GM21390 (cell line): Measurements from ENCODE around the gene RALGAPB.
"Not testable (repeated sequence)": the region's sequence is repeated elsewhere in the genome, so short reads cannot be mapped to it uniquely, and the experiment has no call there.

Experiments
- ATAC-seq: cut with Tn5 transposase; IDR thresholded peaks from one replicate; pipeline ENCODE4 v1.9.1; 2021; ENCODE audit not compliant: unreplicated experiment

The RALGAPB gene

DNA sequence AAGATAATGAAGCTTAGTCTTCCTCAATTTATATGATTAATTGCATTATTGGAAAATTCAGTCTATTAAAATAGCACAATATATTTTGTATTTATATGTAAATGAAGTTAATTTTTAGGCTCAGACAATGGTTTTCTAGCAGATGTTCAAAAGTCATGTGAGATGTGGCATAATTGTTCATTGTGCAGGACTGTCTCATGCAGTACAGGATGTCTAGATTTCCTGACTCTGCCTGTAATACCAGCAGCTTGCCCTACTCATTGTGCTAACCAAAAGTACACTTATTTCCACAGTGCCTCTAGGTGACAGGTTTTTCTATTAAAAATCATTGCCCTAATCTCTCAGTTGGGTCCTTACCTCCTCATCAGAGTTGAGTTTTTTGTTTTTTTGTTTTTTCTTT, 12.4 kb downstream of the RALGAPB start:
- ATAC-seq, result no peak

DNA sequence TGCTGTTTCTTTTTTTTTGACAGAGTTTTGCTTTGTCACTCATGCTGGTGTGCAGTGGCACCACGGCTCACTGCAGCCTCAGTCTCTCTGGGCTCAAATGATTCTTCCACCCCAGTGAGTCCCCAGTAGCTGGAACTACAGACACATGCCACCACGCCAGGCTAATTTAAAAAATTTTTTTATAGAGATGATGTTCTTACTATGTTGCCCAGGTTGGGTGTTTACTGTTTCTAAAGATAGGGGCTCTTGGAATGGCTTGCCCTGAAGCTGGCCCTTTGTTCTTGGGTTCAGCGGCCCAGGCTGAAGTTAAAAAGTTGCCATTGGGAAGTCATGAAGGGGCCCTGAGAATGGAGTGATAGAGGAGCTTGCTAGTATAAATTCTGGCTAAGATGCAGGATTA, 16.5 kb downstream of the RALGAPB start:
- ATAC-seq, result no peak

DNA sequence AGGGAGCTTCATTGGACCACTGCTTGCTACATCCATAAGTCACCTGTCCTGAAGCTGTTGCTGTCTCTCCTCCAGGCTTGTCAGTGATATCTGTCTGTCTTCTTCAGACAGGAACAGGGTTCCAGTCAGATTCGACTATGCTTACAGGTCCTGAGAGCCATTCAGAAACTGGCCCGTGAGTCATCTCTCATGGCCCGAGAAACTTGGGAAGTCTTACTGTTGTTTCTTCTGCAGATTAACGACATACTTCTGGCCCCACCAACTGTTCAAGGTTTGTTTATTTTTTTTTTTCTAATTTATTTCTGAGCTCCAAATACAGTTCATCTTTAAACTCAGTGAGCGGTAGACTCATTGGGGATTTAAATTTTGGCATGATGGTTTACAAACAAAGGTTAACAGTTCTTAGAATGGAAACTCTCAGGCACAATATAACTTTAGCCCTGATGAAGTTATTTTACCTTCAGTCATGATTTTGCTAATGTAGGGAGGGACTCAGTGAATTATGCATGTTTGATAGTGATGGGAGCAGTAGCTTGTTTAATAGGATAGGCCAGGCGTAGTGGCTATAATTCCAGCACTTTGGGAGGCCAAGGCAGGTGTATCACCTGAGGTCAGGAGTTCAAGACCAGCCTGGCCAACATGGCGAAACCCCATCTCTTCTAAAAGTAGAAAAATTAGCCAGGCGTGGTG, 24.7 kb downstream of the RALGAPB start:
- no peak for ATAC-seq

DNA sequence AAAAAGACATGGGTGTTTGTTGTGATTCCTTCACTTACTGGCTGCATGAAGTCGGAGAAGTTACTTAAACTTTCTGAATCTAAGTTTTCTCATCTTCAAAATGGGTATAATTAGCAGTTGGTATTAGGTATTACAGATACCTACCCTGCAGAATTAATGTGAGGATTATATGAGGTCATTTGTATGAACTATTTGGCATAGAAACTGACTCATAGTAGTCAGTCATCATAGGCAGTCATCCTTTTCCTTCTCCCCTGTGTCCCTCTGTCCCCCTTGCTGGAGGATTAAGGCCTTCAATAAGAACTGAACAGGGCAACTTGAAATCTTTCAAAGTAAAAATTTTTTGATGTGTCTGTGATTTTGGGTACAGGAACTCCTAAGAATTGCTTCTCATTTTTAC, 26.3 kb downstream of the RALGAPB start:
- no peak for ATAC-seq

DNA sequence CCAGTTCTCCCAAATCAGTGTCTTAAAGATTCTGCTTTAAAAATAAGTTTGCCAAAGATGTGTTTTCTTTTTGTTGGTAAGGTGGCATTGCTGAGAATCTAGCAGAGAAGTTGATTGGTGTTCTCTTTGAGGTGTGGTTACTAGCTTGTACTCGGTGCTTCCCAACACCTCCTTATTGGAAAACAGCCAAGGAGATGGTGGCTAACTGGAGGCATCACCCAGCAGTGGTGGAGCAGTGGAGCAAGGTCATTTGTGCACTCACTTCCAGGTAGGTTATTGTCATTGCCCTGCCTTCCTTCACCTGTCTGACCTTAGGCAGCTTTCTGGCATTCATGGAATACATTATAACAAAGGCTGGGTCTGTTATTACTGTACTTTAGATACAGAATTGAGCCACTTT, 26.7 kb downstream of the RALGAPB start:
- no peak for ATAC-seq

DNA sequence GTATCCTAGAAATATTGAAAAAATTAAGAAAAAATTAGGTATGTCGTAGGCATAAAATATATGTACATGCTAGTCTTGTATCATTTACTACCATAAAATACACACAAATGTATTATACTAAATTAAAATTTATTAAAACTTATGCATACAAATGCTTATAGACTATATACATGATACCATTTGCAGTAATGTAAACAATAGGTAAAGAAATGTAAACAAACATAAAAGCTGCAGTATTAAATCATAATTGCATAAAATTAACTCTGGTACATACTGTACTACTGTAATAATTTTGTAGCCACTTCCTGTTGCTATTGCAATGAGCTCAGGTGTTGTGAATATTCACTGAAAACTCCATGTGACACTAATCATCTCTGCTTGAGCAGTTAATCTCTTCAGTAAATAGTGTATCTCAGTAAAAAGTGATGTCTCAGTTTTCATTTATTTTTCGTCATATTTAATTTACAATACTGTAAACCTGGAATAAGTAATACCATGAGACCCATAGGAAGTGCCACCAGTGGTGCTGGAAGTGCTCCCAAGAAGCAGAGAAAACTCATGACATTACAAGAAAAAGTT, 29.3 kb downstream of the RALGAPB start:
- no peak for ATAC-seq

DNA sequence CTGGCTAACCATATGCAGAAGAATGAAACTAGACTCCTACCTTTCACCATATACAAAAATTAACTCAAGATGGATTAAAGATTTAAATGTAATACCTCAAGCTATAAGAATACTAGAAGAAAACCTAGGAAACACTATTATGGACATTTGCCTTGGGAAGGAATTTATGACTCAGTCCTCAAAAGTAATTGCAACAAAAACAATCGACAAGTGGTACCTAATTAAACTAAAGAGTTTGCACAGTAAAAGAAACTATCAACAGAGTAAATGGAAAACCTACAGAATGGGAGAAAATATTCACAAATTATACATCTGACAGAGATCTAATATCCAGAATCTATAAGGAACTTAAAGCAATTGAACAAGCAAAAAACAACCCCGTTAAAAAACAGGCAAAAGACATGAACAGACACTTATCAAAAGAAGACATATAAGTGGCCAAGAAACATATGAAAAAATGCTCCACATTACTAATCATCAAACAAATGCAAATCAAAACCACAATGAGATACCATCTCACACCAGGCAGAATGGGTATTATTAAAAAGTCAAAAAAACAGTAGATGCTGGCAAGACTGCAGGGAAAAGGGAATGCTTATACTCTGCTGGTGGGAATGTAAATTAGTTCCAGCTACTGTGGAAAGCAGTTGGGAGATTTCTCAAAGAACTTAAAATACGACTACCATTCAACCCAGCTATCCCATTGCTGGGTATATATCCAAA, 31.9 kb downstream of the RALGAPB start:
- ATAC-seq, result no peak

DNA sequence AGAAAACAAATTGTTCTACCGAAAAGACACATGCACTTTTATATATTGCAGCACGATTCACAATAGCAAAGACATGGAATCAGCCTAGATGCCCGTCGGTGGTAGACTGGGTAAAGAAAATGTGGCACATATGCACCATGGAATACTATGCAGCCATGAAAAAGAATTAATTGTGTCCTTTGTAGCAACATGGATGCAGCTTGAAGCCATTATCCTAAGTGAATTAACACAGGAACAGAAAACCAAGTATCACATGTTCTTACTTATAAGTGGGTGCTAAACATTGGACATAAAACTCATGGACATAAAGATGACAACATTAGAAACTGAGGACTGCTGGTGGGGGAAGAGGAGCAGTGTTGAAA, 32.4 kb downstream of the RALGAPB start:
- no peak for ATAC-seq

DNA sequence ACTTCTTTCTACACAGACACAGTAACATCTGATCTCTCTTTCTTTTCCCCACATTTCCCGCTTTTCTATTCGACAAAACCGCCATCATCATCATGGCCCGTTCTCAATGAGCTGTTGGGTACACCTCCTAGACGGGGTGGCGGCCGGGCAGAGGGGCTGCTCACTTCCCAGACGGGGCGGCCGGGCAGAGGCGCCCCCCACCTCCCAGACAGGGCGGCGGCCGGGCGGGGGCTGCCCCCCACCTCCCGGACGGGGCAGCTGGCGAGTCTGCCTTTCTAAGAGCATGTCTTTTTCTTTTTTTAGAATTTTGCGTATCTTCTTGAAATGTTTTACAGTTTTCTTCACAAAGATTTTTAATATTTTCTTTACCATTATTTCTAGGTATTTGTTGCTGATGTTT, 39.1 kb downstream of the RALGAPB start:
- ATAC-seq, result not testable (repeated sequence)

DNA sequence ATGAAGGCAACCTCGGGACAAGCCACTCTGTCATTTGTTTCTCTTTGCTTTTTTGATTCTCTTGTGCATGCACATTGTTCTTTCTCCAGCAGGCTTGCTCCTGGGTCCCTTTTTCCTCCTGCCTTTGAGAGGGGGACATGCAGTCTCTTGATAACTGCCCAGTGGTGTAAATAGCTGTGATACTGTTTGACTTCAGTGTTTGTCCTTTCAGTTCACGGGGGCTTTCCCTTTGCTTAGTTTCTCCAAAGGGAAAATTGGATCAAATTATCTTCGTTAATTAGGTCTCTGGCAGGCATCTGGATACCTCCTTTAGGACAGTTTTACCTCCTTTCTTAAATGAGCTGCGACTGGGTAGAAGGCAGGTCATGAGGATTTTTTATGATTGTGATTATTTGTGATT, 41.5 kb downstream of the RALGAPB start:
- no peak for ATAC-seq

DNA sequence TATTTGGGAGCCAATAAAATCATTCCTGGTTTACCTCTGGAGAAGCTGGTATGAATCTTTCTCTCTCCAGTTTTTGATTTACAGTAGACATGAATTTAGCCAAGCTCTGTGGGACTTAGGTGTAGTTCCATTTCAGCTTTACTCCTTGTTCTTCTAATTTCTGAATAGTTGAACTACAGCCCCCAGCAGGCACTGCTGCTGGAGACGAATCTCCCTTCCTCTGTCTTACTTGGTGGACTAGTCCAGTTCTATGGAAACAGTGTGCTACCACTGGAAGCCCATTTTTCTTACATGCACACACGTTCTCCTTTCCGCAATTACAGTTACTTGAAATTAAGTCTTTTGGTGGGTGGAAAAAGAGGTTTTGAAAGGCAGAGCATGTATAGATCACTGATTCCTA, 42.3 kb downstream of the RALGAPB start:
- ATAC-seq, result no peak

DNA sequence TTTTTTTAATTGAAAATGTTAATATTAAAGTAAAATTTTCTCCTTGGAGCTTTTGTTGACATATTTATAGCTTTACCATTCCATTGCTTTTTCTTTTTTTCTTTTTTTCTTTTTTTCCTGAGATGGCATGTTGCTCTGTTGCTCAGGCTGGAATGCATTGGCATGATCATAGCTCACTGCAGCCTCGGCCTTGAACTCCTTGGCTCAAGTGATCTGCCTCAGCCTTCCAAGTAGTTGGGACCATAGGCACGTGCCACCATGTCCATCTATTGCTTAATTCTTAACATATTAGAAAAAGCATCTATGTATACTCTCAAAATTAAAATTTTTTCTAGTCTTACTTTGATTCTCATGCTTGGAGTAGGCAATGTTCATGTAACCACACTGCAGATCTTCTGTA, 43.0 kb downstream of the RALGAPB start:
- no peak for ATAC-seq

DNA sequence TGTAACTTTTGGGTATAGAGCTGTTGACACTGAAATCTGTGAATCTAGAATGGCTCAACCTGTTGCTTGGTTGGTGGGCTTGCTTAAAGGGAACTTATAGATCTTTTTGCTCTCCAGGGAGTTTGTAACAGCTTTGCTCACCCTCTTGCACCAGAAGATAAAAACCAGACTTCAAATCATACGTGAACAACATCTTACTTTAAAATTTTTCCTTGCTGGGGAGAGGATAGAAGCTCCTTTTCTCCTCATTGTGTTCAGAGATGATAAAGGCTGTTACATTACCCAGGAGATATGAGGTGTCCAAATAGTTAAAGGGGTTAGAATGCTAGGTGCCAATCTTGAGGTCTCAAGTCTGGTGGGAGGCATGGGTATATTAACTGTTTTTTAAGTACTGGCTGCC, 46.8 kb downstream of the RALGAPB start:
- ATAC-seq, result no peak

DNA sequence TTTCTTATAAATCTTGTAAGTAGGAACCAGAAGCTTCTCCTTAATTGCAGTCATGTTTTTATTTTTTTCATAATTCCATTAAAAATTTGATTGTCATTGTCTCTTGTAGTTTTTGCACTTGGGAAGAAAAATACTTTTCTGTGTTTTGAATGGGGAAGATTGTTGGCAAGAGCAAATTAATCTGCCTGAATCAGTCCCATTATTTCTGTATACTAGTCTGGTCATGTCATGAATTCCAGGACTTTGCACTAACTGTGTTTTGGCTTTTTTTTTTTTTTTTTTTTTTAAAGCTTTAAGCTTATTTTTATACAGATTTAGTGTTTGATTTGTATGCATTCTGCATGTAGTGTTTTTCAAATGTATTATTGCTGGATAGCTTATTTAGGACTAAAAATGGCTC, 47.6 kb downstream of the RALGAPB start:
- no peak for ATAC-seq

DNA sequence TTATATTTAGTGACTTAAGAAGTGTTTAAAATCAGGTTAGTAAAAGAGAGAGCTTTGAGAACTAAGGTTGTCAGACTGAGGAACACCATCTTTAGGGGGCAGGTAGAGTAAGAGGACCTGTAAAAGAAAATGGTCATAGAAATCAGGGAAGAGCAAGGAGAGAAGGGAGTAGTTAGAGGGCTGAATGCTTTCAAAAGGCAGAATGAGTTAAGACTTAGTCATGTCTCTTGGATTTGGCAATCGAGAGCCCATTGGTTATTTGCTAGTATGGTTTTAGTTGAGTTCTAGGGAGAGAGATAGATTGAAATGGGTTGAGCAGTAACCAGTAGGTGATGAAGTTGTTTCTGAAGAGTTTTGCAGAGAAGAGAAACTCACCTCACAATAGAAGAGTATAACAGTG, 51.1 kb downstream of the RALGAPB start:
- ATAC-seq, result no peak

DNA sequence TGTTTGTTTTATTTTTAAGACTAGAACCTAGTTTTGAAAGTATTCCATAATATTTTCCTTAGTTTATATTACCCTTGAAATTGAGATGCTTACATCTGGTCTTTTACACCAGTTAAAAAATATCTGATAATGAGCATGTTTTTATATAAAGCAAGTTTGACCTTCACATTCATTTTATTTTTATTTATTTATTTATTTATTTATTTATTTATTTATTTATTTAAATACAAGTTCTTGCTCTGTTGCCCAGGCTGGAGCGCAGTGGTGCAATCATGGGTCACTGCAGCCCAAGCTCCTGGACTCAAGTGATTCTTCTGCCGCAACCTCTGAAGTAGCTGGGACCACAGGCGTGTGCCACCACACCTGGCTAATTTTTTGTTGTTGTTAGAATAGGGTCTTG, 55.5 kb downstream of the RALGAPB start:
- ATAC-seq, result no peak

DNA sequence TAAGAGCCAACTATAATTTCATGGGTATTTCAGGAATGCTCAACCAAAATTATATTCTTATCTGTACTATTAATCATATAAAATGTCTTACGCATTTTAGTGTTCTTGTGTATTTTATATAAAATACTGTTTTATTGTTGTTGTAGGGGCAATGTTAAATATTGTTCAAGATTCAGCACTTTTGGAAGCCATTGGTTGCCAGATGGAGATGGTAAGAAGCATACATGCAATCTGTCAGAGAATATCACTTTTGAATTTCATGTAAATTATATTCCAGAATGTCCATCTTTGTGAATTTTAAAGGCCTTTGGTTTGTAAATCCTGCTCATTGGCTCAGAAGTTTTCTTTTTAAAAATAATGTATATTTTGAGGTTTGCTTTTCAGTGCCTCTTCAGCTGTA, 58.4 kb downstream of the RALGAPB start:
- no peak for ATAC-seq

DNA sequence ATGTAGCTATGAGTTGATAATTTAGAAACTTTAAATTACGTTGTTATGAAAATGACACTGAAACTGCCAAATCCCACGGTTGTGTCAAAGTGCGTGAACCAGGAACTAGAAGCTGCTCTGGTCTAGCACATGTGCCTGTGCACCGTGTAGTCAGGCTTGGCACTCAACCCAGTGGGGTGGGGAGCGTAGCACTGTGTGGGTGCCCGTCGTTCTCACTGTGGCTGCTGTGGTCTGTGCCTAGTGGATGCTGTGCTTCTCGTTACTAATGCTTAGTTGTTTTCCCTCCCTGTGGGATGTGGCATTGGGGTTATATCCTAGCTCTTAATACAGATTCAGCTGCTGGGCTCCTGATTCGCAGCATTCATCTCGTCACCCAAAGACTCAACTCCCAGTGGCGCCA, 62.1 kb downstream of the RALGAPB start:
- no peak for ATAC-seq

DNA sequence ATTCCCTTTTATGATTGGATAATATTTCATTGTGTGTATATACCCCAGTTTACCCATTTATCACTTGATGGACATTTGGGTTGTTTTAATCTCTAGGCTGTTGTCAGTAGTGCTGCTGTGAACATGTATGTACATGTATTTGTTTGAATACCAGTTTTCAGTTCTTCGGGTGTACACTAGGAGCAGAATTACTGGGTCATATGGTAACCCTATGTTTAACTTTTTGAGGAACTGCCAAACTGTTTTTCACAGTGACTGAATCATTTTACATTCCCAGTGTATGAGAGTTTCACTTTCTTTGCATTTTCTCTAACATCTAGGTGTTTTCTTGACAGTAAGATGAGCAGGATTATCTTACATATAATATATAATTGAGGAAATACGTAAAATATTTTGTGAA, 63.7 kb downstream of the RALGAPB start:
- no peak for ATAC-seq

DNA sequence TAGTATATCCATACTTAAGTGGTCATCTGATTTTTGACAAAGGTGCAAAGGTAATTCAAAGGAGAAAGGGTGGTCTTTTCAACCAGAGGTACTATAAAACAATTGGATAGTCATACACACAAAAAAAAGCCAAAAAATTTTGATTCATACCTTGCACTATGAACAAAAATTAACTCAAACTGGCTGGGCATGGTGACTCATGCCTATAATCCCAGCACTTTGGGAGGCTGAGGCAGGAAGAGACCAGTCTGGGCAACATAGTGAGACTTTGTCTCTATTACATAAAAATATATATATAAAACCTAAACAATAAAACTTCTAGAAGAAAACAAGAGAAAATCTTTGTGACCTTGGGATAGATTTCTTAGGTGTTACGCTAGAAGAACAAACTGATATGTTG, 64.5 kb downstream of the RALGAPB start:
- ATAC-seq, result no peak

DNA sequence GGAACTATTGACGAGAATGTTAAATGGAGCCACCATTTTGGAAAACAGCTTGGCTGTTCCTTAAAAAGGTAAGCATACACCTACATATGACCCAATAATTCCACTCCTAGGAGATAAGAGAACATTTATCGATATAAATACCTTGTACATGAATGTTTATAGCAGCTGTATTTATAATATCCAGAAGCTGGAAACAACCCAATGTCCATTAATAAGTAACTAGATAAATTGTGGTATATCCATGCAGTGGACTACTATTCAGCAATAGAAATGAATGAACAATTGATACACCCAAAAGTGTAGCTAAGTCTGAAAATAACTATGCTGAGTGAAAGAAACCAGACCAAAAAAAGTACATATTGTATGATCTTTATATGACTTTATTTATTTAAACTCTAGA, 66.1 kb downstream of the RALGAPB start:
- ATAC-seq, result no peak

DNA sequence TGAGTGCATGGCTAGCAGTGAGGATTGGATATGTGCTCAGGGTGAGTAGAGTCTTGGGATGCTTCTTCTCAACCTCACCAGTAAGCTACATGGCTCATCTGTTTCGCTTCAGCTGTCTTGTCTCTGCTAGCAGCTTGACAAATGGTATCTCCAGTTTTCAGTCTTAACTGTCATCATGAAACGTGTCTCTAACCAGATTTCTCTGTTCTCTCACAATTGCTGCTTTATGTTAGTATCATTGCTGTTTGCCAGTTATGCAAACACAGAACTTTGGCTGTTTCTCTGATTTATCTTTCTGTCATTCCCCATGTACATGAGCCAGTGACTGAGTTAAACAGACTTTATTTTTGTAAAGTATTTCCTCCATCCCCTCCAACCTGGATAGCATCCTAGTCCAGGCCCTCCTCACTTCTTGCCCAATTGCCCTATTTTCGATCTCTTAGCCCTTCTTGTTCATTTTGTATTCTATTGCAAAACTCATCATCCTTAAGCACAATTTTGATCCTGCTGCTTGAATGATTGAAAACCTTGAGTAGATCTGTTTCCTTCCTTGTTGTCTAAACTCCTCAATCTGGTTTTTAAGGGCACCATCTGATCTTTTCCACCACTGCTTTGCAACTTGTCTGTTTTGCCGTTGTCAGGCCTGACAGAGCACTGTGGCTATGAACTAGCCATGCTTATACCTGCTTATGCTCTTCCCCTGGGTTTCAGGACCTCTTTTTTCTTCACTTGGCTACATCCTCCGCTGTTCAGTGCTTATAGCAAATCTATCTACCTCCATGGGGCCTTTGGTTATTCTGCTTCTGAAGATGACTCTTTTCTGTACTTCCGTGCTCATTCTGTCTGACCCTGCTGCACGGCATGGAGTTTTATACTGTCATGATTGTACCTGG, 70.6 kb downstream of the RALGAPB start:
- ATAC-seq, result no peak
